ENCODE measurements around the gene ORC5.

ORC5 gene

DNA sequence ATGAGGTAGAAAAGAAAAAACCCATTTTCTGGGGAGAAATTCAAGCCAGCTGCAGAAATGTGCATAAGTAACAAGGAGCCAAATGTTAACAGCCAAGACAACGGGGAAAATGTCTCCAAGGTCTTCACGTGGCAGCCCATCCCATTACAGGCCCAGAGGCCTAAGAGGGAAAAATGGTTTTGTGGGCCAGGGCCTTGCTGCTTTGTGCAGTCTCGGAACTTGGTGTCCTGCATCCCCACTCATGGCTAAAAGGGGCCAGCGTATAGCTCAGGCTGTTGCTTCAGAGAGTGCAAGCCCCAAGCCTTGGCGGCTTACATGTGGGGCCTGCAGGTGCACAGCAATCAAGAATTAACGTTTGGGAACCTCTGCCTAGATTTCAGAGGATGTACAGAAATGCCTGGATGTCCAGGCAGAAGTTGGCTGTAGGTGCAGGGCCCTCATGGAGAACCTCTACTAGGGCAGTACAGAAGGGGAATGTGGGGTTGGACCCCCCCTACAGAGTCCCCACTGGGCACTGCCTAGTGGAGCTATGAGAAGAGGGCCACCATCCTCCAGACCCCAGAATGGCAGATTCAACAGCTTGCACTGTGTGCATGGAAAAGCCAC is 9.0 kb downstream of the ORC5 start:
- H3K36me3 ChIP-seq (ENCODE audit: low read length) = peaks cover 93% of the 10 kb centered on the region
- no peak overlapping the region for H3K9ac ChIP-seq (ENCODE audit: low read length)
- no peaks in the 10 kb centered on the region for H4K20me1 ChIP-seq (ENCODE audit: low read depth, low read length)
- no peaks in the 10 kb centered on the region for H3K9me2 ChIP-seq (replicated peaks; ENCODE audit: insufficient read depth, low read length)
- H3K9me3 ChIP-seq (ENCODE audit: insufficient read depth, low read length) = peaks cover 18% of the 10 kb centered on the region; the same call in 1 of the 2 replicates
- TF ChIP-seq, protein P1, sequence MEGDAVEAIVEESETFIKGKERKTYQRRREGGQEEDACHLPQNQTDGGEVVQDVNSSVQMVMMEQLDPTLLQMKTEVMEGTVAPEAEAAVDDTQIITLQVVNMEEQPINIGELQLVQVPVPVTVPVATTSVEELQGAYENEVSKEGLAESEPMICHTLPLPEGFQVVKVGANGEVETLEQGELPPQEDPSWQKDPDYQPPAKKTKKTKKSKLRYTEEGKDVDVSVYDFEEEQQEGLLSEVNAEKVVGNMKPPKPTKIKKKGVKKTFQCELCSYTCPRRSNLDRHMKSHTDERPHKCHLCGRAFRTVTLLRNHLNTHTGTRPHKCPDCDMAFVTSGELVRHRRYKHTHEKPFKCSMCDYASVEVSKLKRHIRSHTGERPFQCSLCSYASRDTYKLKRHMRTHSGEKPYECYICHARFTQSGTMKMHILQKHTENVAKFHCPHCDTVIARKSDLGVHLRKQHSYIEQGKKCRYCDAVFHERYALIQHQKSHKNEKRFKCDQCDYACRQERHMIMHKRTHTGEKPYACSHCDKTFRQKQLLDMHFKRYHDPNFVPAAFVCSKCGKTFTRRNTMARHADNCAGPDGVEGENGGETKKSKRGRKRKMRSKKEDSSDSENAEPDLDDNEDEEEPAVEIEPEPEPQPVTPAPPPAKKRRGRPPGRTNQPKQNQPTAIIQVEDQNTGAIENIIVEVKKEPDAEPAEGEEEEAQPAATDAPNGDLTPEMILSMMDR (IDR thresholded peaks at IDR 0.05; ENCODE audit: insufficient read depth, low read length, poor library complexity, severe bottlenecking) = no peak
- TF ChIP-seq EZH2phosphoT487 (conservative IDR thresholded peaks at IDR 0.05; ENCODE audit: low read length) = no peak
- no peak overlapping the region for H3K4me3 ChIP-seq (ENCODE audit: insufficient read depth, low read length, poor library complexity, severe bottlenecking)
- no peaks in the 10 kb centered on the region for H3K27me3 ChIP-seq (ENCODE audit: low read length)
- no peaks in the 10 kb centered on the region for H3F3A ChIP-seq (ENCODE audit: insufficient read depth)
- no peak overlapping the region for H2AFZ ChIP-seq (ENCODE audit: low read depth, low read length, severe bottlenecking)
- no peak overlapping the region for H3K4me2 ChIP-seq (ENCODE audit: low read depth, low read length, poor library complexity, severe bottlenecking)
- H3K79me2 ChIP-seq (ENCODE audit: insufficient read depth, low read length) = peaks cover 14% of the 10 kb centered on the region; the same call in 1 of the 2 replicates
- H3K27ac ChIP-seq (ENCODE audit: low read depth, low read length) = no peak overlapping the region

- Histone ChIP-seq H2AFZ (ENCODE audit: low read depth, low read length, severe bottlenecking) (no peak overlapping the region), H3K79me2 (ENCODE audit: insufficient read depth, low read length) (0 out of 2 replicates have a peak, but pooled peaks cover 3% of the 10 kb centered on the region), H3K9me3 (ENCODE audit: insufficient read depth, low read length) (peaks cover 18% of the 10 kb centered on the region; the same call in 1 of the 2 replicates), H3K27me3 (ENCODE audit: low read length) (no peaks in the 10 kb centered on the region), H3K4me3 (ENCODE audit: insufficient read depth, low read length, poor library complexity, severe bottlenecking) (no peak overlapping the region), H3K9ac (ENCODE audit: low read length) (no peak overlapping the region), H3K36me3 (ENCODE audit: low read length) (peaks cover 91% of the 10 kb centered on the region), H3K9me2 (replicated peaks; ENCODE audit: insufficient read depth, low read length) (no peaks in the 10 kb centered on the region), H3K27ac (ENCODE audit: low read depth, low read length) (no peak overlapping the region), H3K4me2 (ENCODE audit: low read depth, low read length, poor library complexity, severe bottlenecking) (no peak overlapping the region), H3F3A (ENCODE audit: insufficient read depth) (no peaks in the 10 kb centered on the region), H4K20me1 (ENCODE audit: low read depth, low read length) (no peaks in the 10 kb centered on the region)
- TF ChIP-seq, protein P1 (IDR thresholded peaks at IDR 0.05; ENCODE audit: insufficient read depth, low read length, poor library complexity, severe bottlenecking) = no peak
- TF ChIP-seq EZH2phosphoT487 (conservative IDR thresholded peaks at IDR 0.05; ENCODE audit: low read length) = no peak
These were observed 11.7 kb downstream of the ORC5 start for GRCh38 chr7:104196161-104196560.

GRCh38 chr7:104192434-104192833 is 15.4 kb downstream of the ORC5 start:
- no peaks in the 10 kb centered on the region for H3K9me2 ChIP-seq (replicated peaks; ENCODE audit: insufficient read depth, low read length)
- H2AFZ ChIP-seq (ENCODE audit: low read depth, low read length, severe bottlenecking) = no peak overlapping the region
- peaks cover 12% of the 10 kb centered on the region; the same call in 1 of the 2 replicates for H3K79me2 ChIP-seq (ENCODE audit: insufficient read depth, low read length)
- no peaks in the 10 kb centered on the region for H3K27me3 ChIP-seq (ENCODE audit: low read length)
- no peak overlapping the region for H3K9ac ChIP-seq (ENCODE audit: low read length)
- H3F3A ChIP-seq (ENCODE audit: insufficient read depth) = no peaks in the 10 kb centered on the region
- no peak overlapping the region for H3K4me3 ChIP-seq (ENCODE audit: insufficient read depth, low read length, poor library complexity, severe bottlenecking)
- H3K27ac ChIP-seq (ENCODE audit: low read depth, low read length) = no peak overlapping the region
- peaks cover 86% of the 10 kb centered on the region for H3K36me3 ChIP-seq (ENCODE audit: low read length)
- H3K4me2 ChIP-seq (ENCODE audit: low read depth, low read length, poor library complexity, severe bottlenecking) = no peak overlapping the region
- H4K20me1 ChIP-seq (ENCODE audit: low read depth, low read length) = no peaks in the 10 kb centered on the region
- TF ChIP-seq EZH2phosphoT487 (conservative IDR thresholded peaks at IDR 0.05; ENCODE audit: low read length) = no peak
- TF ChIP-seq, protein P1 (IDR thresholded peaks at IDR 0.05; ENCODE audit: insufficient read depth, low read length, poor library complexity, severe bottlenecking) = no peak
- no peaks in the 10 kb centered on the region for H3K9me3 ChIP-seq (ENCODE audit: insufficient read depth, low read length)

Measured in SU-DHL-6 (cell line).